K562 (cell line): ENCODE measurements around the gene P4HTM. TPM values are rescaled to one million over a fixed set of nuclear protein-coding genes. Genes with fewer than 3 reads are reported as not detected.

Experiments
- BACH1 ChIP-seq: fragments of 200-800 bp; sonication (Bioruptor generic); IDR thresholded peaks from 2 replicates; pipeline ENCODE4 v1.6.1; 2016; ENCODE audit warnings: missing genetic modification characterization, missing compliant biosample characterization
- CBX1 ChIP-seq: sonication (generic); IDR thresholded peaks from 2 replicates; pipeline ENCODE4 v1.6.1; 2016; ENCODE audit warnings: antibody characterized with exemption, low read depth, mild to moderate bottlenecking
- KAT2B ChIP-seq: IDR thresholded peaks from one replicate; pipeline ENCODE4 v1.6.1; 2012; ENCODE audit warnings: low read depth, mild to moderate bottlenecking, control low read depth, inconsistent platforms, low read length, moderate library complexity
- KLF10 ChIP-seq: fragments of 250-450 bp; sonication (Bioruptor Pico); IDR thresholded peaks from 2 replicates; pipeline ENCODE4 v1.6.1; 2021; ENCODE audit warnings: matching md5 sums
- MYNN ChIP-seq, 2 experiments: sonication (generic); formaldehyde crosslinking in 1 of 2; IDR thresholded peaks; 2 replicates each; pipeline versions ENCODE4 v1.5.0 to v1.6.1; 2016 to 2020; ENCODE audit warnings: antibody characterized with exemption in 1 of 2, missing genetic modification reagents in 1 of 2
- NFXL1 ChIP-seq: fragments of 450-650 bp; formaldehyde crosslinking; IDR thresholded peaks from 2 replicates; pipeline ENCODE4 v1.4.0; 2021; ENCODE audit warnings: mild to moderate bottlenecking
- RBFOX2 ChIP-seq: fragments of 200-400 bp; formaldehyde crosslinking; IDR thresholded peaks from 2 replicates; pipeline ENCODE4 v1.6.1; 2017; ENCODE audit warnings: low read depth, mild to moderate bottlenecking, low read length, moderate library complexity
- RUNX1 ChIP-seq: sonication (generic); IDR thresholded peaks from 2 replicates; pipeline ENCODE4 v1.6.1; 2016; ENCODE audit warnings: antibody characterized with exemption, low read depth
- SMARCE1 ChIP-seq: fragments of 450-650 bp; IDR thresholded peaks from 2 replicates; pipeline ENCODE4 v1.7.1; 2016; ENCODE audit warnings: mild to moderate bottlenecking
- SPI1 ChIP-seq: IDR thresholded peaks from 2 replicates; pipeline ENCODE4 v1.6.1; 2011; ENCODE audit warnings: low read depth, low read length, control low read depth, borderline replicate concordance
- ZNF224 ChIP-seq: sonication (generic); formaldehyde crosslinking; IDR thresholded peaks from 2 replicates; pipeline ENCODE4 v1.8.0; 2022; ENCODE audit warnings: mild to moderate bottlenecking, missing genetic modification reagents
- ZNF445 ChIP-seq: fragments of 250-450 bp; sonication (Bioruptor Pico); IDR thresholded peaks from 2 replicates; pipeline ENCODE4 v1.4.0; 2020; ENCODE audit warnings: low read depth, mild to moderate bottlenecking, moderate library complexity
- ZNF75A ChIP-seq: fragments of 450-650 bp; formaldehyde crosslinking; IDR thresholded peaks from 2 replicates; pipeline ENCODE4 v1.4.0; 2020; ENCODE audit warnings: mild to moderate bottlenecking
- ZNF830 ChIP-seq: fragments of 250-450 bp; sonication (Bioruptor Pico); IDR thresholded peaks from 2 replicates; pipeline ENCODE4 v1.5.0; 2021; ENCODE audit warnings: mild to moderate bottlenecking
- polyA plus RNA-seq, 8 experiments: library from polyadenylated mRNA; depleted of rRNA in 4 of 8; stranded (reverse) in 5 of 8; unstranded in 3 of 8; fragments of >200 nt; fragmentation: Nextera tagmentation in 2 of 8; fragmentation: Illumina TruSeq in 1 of 8; extraction: Ambion mirVana in 2 of 8; extraction: Trizol in 1 of 8; gene quantifications; 2 replicates each; pipeline versions ENCODE4 v1.2.1 to v1.2.3, GENCODE V29; 2011 to 2014; ENCODE audit warnings: inconsistent platforms in 1 of 8, missing spikeins in 1 of 8
- total RNA-seq, 7 experiments: library from RNA; depleted of rRNA in 6 of 7; stranded (reverse); fragments of >200 nt in 6 of 7; fragmentation: Illumina TruSeq in 2 of 7; extraction: Trizol in 2 of 7; gene quantifications; 2 replicates each; pipeline versions ENCODE4 v1.2.1 to v1.2.3, GENCODE V29; 2011 to 2021; ENCODE audit warnings: low replicate concordance in 1 of 7
- TF ChIP-seq, protein P1 (sequence below): fragments of 250-450 bp; sonication (Bioruptor Pico); IDR thresholded peaks from 2 replicates; pipeline ENCODE4 v1.4.0; 2020
- TF ChIP-seq, protein P2 (sequence below): fragments of 450-650 bp; formaldehyde crosslinking; IDR thresholded peaks from 2 replicates; pipeline ENCODE4 v1.4.0; 2022; ENCODE audit warnings: missing genetic modification characterization
- TF ChIP-seq, protein P3 (sequence below): sonication (generic); formaldehyde crosslinking; IDR thresholded peaks from 2 replicates; pipeline ENCODE4 v1.8.0; 2022; ENCODE audit warnings: missing genetic modification reagents, mild to moderate bottlenecking, borderline replicate concordance

P4HTM gene
- total and polyA plus RNA-seq, 9 of the 15 experiments (the other 6 are each of a cell fraction or from before 2014, with no cell fraction given), result 0.09 to 0.66 (median 0.25) TPM; not detected in 2

GRCh38 chr3:49025005-49025792, 35.2 kb downstream of the P4HTM start (continued):
- TF ChIP-seq, protein P1, sequence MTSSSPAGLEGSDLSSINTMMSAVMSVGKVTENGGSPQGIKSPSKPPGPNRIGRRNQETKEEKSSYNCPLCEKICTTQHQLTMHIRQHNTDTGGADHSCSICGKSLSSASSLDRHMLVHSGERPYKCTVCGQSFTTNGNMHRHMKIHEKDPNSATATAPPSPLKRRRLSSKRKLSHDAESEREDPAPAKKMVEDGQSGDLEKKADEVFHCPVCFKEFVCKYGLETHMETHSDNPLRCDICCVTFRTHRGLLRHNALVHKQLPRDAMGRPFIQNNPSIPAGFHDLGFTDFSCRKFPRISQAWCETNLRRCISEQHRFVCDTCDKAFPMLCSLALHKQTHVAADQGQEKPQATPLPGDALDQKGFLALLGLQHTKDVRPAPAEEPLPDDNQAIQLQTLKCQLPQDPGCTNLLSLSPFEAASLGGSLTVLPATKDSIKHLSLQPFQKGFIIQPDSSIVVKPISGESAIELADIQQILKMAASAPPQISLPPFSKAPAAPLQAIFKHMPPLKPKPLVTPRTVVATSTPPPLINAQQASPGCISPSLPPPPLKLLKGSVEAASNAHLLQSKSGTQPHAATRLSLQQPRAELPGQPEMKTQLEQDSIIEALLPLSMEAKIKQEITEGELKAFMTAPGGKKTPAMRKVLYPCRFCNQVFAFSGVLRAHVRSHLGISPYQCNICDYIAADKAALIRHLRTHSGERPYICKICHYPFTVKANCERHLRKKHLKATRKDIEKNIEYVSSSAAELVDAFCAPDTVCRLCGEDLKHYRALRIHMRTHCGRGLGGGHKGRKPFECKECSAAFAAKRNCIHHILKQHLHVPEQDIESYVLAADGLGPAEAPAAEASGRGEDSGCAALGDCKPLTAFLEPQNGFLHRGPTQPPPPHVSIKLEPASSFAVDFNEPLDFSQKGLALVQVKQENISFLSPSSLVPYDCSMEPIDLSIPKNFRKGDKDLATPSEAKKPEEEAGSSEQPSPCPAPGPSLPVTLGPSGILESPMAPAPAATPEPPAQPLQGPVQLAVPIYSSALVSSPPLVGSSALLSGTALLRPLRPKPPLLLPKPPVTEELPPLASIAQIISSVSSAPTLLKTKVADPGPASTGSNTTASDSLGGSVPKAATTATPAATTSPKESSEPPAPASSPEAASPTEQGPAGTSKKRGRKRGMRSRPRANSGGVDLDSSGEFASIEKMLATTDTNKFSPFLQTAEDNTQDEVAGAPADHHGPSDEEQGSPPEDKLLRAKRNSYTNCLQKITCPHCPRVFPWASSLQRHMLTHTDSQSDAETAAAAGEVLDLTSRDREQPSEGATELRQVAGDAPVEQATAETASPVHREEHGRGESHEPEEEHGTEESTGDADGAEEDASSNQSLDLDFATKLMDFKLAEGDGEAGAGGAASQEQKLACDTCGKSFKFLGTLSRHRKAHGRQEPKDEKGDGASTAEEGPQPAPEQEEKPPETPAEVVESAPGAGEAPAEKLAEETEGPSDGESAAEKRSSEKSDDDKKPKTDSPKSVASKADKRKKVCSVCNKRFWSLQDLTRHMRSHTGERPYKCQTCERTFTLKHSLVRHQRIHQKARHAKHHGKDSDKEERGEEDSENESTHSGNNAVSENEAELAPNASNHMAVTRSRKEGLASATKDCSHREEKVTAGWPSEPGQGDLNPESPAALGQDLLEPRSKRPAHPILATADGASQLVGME, result no peak
- TF ChIP-seq, protein P2, sequence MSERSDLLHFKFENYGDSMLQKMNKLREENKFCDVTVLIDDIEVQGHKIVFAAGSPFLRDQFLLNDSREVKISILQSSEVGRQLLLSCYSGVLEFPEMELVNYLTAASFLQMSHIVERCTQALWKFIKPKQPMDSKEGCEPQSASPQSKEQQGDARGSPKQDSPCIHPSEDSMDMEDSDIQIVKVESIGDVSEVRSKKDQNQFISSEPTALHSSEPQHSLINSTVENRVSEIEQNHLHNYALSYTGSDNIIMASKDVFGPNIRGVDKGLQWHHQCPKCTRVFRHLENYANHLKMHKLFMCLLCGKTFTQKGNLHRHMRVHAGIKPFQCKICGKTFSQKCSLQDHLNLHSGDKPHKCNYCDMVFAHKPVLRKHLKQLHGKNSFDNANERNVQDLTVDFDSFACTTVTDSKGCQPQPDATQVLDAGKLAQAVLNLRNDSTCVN (CRISPR knock-in tag), result 0 out of 2 replicates have a peak, but pooled peaks have one; percentile 5
- no peak for TF ChIP-seq RUNX1
- no peak for TF ChIP-seq ZNF830
- TF ChIP-seq CBX1, result no peak; the same call in 1 of the 2 replicates
- no peak for TF ChIP-seq KLF10 (CRISPR knock-in tag)
- no peak for TF ChIP-seq ZNF445
- no peak for TF ChIP-seq SPI1
- no peak for TF ChIP-seq NFXL1
- no peak for TF ChIP-seq ZNF75A (CRISPR knock-in tag)
- no peak for TF ChIP-seq KAT2B
- TF ChIP-seq, protein P3, sequence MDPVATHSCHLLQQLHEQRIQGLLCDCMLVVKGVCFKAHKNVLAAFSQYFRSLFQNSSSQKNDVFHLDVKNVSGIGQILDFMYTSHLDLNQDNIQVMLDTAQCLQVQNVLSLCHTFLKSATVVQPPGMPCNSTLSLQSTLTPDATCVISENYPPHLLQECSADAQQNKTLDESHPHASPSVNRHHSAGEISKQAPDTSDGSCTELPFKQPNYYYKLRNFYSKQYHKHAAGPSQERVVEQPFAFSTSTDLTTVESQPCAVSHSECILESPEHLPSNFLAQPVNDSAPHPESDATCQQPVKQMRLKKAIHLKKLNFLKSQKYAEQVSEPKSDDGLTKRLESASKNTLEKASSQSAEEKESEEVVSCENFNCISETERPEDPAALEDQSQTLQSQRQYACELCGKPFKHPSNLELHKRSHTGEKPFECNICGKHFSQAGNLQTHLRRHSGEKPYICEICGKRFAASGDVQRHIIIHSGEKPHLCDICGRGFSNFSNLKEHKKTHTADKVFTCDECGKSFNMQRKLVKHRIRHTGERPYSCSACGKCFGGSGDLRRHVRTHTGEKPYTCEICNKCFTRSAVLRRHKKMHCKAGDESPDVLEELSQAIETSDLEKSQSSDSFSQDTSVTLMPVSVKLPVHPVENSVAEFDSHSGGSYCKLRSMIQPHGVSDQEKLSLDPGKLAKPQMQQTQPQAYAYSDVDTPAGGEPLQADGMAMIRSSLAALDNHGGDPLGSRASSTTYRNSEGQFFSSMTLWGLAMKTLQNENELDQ (CRISPR knock-in tag), result no peak
- TF ChIP-seq RBFOX2, result peak; percentile 70
- no peak for TF ChIP-seq BACH1 (tag)
- peak; percentile 12; the same call in 1 of the 2 replicates for TF ChIP-seq MYNN (IDR thresholded peaks at IDR 0.05)
- TF ChIP-seq MYNN (CRISPR knock-in tag; IDR thresholded peaks at IDR 0.05), result no peak
- TF ChIP-seq SMARCE1, result no peak
- TF ChIP-seq ZNF224 (CRISPR knock-in tag), result no peak
